ENCODE results near the gene KIF1B. TPM values are rescaled to one million over a fixed set of nuclear protein-coding genes. Genes with fewer than 3 reads are reported as not detected.
A peak's percentile ranks its signal among the peaks of the same experiment; 100 is the strongest.

KIF1B gene
- total and polyA plus RNA-seq, 2 experiments from 2014 or later = 21.5 to 68.4 TPM

DNA sequence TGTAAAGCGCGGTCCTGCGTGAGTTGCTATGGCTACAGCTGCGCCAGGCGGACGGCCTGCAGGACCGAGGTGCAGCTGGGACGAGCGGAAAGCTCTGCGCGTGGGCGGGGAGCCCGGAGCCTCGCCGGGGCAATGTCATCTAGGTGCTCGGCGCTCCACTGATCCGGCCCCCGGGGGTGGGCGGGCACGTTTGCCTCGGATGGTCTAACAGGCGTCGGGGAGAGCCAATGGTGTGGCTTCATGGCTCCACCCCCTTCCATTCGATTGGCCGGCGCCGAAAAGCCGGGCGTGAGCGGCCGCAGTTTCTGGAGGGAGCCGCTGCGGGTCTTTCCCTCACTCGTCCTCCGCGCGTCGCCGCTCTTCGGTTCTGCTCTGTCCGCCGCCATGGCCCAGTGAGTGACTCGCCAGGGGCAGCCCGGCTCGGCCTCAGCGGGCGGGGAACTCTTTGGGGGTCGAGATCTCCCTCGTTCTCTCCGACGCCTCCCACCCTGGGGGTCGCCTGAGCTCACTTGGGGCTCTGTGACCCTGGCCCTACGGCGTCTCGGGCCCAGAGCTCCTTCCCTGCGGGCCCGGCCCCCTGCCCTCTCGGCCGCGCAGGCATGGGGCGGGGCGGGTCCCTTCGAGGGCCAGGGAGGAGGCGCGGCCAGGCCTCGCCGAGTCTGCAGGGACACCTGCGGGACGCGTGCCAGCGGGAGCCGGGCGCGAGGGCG is 188.5 kb downstream of the KIF1B start, which contains the start of gene PGD:
Gene PGD, plus strand, starts transcription at position 331 of the 710 bp plus-strand sequence. Its CDS starts 54 bp downstream, at position 385.
- peaks cover 4% of the 10 kb centered on the region; the same call in 2 of the 3 replicates for H3K9me3 Mint-ChIP-seq
- TF ChIP-seq, protein P1, sequence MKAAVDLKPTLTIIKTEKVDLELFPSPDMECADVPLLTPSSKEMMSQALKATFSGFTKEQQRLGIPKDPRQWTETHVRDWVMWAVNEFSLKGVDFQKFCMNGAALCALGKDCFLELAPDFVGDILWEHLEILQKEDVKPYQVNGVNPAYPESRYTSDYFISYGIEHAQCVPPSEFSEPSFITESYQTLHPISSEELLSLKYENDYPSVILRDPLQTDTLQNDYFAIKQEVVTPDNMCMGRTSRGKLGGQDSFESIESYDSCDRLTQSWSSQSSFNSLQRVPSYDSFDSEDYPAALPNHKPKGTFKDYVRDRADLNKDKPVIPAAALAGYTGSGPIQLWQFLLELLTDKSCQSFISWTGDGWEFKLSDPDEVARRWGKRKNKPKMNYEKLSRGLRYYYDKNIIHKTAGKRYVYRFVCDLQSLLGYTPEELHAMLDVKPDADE (IDR thresholded peaks at IDR 0.05) = peak; percentile 56; the same call in 1 of the 2 replicates
- TF ChIP-seq STAT1 (IDR thresholded peaks at IDR 0.05; ENCODE audit: unreplicated experiment) (no peak), POLR2AphosphoS5 (IDR thresholded peaks at IDR 0.05; ENCODE audit: low read depth) (peak; percentile 96), CREB1 (CRISPR knock-in tag; IDR thresholded peaks at IDR 0.05; ENCODE audit: low read depth) (peak; percentile 75), EZH2phosphoT487 (IDR thresholded peaks at IDR 0.05; ENCODE audit: unreplicated experiment) (no peak)

DNA sequence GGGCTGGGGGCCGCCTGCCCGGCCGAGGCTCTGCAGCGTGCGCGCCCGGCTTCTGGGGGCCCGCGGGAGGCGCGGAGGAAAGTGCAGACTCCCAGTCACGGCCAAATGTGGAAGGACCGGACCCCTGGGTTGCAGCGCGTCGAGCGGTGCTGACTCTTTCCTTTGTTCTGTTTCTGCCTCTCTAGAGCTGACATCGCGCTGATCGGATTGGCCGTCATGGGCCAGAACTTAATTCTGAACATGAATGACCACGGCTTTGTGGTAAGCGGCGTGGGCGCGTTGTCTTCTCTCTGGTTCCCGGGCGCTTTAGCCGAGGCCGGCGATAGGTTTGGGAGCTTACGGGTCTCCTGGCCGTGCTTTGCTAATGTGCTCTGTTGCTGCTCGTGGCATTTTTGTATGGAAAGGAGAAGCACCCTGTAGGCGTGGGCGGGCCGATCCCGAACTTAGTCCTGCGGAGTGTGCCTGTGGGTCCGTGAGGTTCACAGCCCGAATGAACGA is 189.1 kb downstream of the KIF1B start:
- Histone ChIP-seq H3K27me3 (ENCODE audit: insufficient read depth) (no peaks in the 10 kb centered on the region), H3K4me2 (peak overlapping the region; percentile 99), H3K4me1 (ENCODE audit: insufficient read depth) (peaks cover 12% of the 10 kb centered on the region), H3K9me2 (ENCODE audit: insufficient read depth) (no peaks in the 10 kb centered on the region), H3K36me3 (ENCODE audit: insufficient read depth) (peaks cover 35% of the 10 kb centered on the region), H3K4me3 (peak overlapping the region; percentile 98), H2AFZ (peak overlapping the region; percentile 78; the same call in 1 of the 2 replicates), H3F3A (replicated peaks; ENCODE audit: low read depth) (peaks cover 20% of the 10 kb centered on the region), H3K27ac (ENCODE audit: low read depth) (peak overlapping the region; percentile 91), H3K79me2 (replicated peaks; ENCODE audit: insufficient read depth) (peaks cover 40% of the 10 kb centered on the region), H4K20me1 (replicated peaks; ENCODE audit: insufficient read depth) (peaks cover 39% of the 10 kb centered on the region)
- ATAC-seq = no peak
- H3K9me3 Mint-ChIP-seq = no peaks in the 10 kb centered on the region; the same call in 2 of the 3 replicates
- H3K4me1 Mint-ChIP-seq = peaks cover 13% of the 10 kb centered on the region
- peaks cover 1% of the 10 kb centered on the region for H3K27me3 Mint-ChIP-seq (ENCODE audit: insufficient read depth, low read depth, poor library complexity)
- peak overlapping the region; percentile 87 for H3K27ac Mint-ChIP-seq
- peaks cover 53% of the 10 kb centered on the region for H3K36me3 Mint-ChIP-seq (ENCODE audit: low read depth)
- DNase-seq (ENCODE audit: low spot score) = no peak
- peak overlapping the region; percentile 96 for H3K4me3 Mint-ChIP-seq
- TF ChIP-seq CREB1 (CRISPR knock-in tag; IDR thresholded peaks at IDR 0.05; ENCODE audit: low read depth) (no peak), EZH2phosphoT487 (IDR thresholded peaks at IDR 0.05; ENCODE audit: unreplicated experiment) (no peak), EZH2 (IDR thresholded peaks at IDR 0.05; ENCODE audit: low read depth, unreplicated experiment) (no peak), ZNF114 (CRISPR knock-in tag; IDR thresholded peaks at IDR 0.05) (no peak)
- TF ChIP-seq, protein P2, sequence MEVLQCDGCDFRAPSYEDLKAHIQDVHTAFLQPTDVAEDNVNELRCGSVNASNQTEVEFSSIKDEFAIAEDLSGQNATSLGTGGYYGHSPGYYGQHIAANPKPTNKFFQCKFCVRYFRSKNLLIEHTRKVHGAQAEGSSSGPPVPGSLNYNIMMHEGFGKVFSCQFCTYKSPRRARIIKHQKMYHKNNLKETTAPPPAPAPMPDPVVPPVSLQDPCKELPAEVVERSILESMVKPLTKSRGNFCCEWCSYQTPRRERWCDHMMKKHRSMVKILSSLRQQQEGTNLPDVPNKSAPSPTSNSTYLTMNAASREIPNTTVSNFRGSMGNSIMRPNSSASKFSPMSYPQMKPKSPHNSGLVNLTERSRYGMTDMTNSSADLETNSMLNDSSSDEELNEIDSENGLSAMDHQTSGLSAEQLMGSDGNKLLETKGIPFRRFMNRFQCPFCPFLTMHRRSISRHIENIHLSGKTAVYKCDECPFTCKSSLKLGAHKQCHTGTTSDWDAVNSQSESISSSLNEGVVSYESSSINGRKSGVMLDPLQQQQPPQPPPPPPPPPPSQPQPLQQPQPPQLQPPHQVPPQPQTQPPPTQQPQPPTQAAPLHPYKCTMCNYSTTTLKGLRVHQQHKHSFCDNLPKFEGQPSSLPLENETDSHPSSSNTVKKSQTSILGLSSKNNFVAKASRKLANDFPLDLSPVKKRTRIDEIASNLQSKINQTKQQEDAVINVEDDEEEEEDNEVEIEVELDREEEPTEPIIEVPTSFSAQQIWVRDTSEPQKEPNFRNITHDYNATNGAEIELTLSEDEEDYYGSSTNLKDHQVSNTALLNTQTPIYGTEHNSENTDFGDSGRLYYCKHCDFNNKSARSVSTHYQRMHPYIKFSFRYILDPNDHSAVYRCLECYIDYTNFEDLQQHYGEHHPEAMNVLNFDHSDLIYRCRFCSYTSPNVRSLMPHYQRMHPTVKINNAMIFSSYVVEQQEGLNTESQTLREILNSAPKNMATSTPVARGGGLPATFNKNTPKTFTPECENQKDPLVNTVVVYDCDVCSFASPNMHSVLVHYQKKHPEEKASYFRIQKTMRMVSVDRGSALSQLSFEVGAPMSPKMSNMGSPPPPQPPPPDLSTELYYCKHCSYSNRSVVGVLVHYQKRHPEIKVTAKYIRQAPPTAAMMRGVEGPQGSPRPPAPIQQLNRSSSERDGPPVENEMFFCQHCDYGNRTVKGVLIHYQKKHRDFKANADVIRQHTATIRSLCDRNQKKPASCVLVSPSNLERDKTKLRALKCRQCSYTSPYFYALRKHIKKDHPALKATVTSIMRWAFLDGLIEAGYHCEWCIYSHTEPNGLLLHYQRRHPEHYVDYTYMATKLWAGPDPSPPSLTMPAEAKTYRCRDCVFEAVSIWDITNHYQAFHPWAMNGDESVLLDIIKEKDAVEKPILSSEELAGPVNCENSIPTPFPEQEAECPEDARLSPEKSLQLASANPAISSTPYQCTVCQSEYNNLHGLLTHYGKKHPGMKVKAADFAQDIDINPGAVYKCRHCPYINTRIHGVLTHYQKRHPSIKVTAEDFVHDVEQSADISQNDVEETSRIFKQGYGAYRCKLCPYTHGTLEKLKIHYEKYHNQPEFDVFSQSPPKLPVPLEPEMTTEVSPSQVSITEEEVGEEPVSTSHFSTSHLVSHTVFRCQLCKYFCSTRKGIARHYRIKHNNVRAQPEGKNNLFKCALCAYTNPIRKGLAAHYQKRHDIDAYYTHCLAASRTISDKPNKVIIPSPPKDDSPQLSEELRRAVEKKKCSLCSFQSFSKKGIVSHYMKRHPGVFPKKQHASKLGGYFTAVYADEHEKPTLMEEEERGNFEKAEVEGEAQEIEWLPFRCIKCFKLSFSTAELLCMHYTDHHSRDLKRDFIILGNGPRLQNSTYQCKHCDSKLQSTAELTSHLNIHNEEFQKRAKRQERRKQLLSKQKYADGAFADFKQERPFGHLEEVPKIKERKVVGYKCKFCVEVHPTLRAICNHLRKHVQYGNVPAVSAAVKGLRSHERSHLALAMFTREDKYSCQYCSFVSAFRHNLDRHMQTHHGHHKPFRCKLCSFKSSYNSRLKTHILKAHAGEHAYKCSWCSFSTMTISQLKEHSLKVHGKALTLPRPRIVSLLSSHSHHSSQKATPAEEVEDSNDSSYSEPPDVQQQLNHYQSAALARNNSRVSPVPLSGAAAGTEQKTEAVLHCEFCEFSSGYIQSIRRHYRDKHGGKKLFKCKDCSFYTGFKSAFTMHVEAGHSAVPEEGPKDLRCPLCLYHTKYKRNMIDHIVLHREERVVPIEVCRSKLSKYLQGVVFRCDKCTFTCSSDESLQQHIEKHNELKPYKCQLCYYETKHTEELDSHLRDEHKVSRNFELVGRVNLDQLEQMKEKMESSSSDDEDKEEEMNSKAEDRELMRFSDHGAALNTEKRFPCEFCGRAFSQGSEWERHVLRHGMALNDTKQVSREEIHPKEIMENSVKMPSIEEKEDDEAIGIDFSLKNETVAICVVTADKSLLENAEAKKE (CRISPR knock-in tag; IDR thresholded peaks at IDR 0.05) = no peak
- TF ChIP-seq, protein P3, sequence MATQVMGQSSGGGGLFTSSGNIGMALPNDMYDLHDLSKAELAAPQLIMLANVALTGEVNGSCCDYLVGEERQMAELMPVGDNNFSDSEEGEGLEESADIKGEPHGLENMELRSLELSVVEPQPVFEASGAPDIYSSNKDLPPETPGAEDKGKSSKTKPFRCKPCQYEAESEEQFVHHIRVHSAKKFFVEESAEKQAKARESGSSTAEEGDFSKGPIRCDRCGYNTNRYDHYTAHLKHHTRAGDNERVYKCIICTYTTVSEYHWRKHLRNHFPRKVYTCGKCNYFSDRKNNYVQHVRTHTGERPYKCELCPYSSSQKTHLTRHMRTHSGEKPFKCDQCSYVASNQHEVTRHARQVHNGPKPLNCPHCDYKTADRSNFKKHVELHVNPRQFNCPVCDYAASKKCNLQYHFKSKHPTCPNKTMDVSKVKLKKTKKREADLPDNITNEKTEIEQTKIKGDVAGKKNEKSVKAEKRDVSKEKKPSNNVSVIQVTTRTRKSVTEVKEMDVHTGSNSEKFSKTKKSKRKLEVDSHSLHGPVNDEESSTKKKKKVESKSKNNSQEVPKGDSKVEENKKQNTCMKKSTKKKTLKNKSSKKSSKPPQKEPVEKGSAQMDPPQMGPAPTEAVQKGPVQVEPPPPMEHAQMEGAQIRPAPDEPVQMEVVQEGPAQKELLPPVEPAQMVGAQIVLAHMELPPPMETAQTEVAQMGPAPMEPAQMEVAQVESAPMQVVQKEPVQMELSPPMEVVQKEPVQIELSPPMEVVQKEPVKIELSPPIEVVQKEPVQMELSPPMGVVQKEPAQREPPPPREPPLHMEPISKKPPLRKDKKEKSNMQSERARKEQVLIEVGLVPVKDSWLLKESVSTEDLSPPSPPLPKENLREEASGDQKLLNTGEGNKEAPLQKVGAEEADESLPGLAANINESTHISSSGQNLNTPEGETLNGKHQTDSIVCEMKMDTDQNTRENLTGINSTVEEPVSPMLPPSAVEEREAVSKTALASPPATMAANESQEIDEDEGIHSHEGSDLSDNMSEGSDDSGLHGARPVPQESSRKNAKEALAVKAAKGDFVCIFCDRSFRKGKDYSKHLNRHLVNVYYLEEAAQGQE (IDR thresholded peaks at IDR 0.05; ENCODE audit: unreplicated experiment) = no peak

More for the DNA sequence above, 188.5 kb downstream of the KIF1B start, which contains the start of gene PGD:
- H3K36me3 ChIP-seq (ENCODE audit: insufficient read depth) = peaks cover 29% of the 10 kb centered on the region
- no peaks in the 10 kb centered on the region for H3K9me2 ChIP-seq (ENCODE audit: insufficient read depth)
- H3K4me3 Mint-ChIP-seq = peak within 1 kb of the TSS; percentile 96
- H3F3A ChIP-seq (replicated peaks; ENCODE audit: low read depth) = peaks cover 20% of the 10 kb centered on the region
- ATAC-seq (peak; percentile 91), DNase-seq (ENCODE audit: low spot score) (peak; percentile 99)
- peak within 1 kb of the TSS; percentile 88 for H3K27ac Mint-ChIP-seq
- peak within 1 kb of the TSS; percentile 88 for H2AFZ ChIP-seq
- H3K27ac ChIP-seq (ENCODE audit: low read depth) = peak within 1 kb of the TSS; percentile 91
- peak within 1 kb of the TSS; percentile 98 for H3K4me3 ChIP-seq
- peaks cover 33% of the 10 kb centered on the region for H4K20me1 ChIP-seq (replicated peaks; ENCODE audit: insufficient read depth)
- peaks cover 13% of the 10 kb centered on the region for H3K4me1 Mint-ChIP-seq
- peaks cover 38% of the 10 kb centered on the region for H3K79me2 ChIP-seq (replicated peaks; ENCODE audit: insufficient read depth)
- H3K27me3 ChIP-seq (ENCODE audit: insufficient read depth) = no peaks in the 10 kb centered on the region
- H3K4me2 ChIP-seq = peak within 1 kb of the TSS; percentile 99
- H3K4me1 ChIP-seq (ENCODE audit: insufficient read depth) = peaks cover 12% of the 10 kb centered on the region
- H3K36me3 Mint-ChIP-seq (ENCODE audit: low read depth) = peaks cover 52% of the 10 kb centered on the region
- H3K27me3 Mint-ChIP-seq (ENCODE audit: insufficient read depth, low read depth, poor library complexity) = peaks cover 1% of the 10 kb centered on the region
